Measurements from ENCODE around the gene ITGAV.

Gene ITGAV

GRCh38 chr2:186572705-186573104 lies 17.2 kb upstream of the ITGAV start:
- TF ChIP-seq SIN3A (IDR thresholded peaks at IDR 0.05; ENCODE audit: borderline replicate concordance, insufficient read depth, low read length) (no peak), REST (IDR thresholded peaks at IDR 0.05; ENCODE audit: insufficient read depth in 1 of 2, low read depth in 2 of 2, low read length in 2 of 2) (no peak), POLR2AphosphoS5 (IDR thresholded peaks at IDR 0.05; ENCODE audit: low read depth, low read length) (no peak), FOXP2 (optimal IDR thresholded peaks at IDR 0.05; ENCODE audit: borderline replicate concordance, extremely low read depth, extremely low read length, insufficient read depth) (no peak), TAF1 (IDR thresholded peaks at IDR 0.05; ENCODE audit: borderline replicate concordance, insufficient read depth, low read length) (no peak)

- TF ChIP-seq SIN3A (IDR thresholded peaks at IDR 0.05; ENCODE audit: borderline replicate concordance, insufficient read depth, low read length) (no peak), FOXP2 (optimal IDR thresholded peaks at IDR 0.05; ENCODE audit: borderline replicate concordance, extremely low read depth, extremely low read length, insufficient read depth) (no peak), POLR2AphosphoS5 (IDR thresholded peaks at IDR 0.05; ENCODE audit: low read depth, low read length) (no peak), REST (IDR thresholded peaks at IDR 0.05; ENCODE audit: insufficient read depth in 1 of 2, low read depth in 2 of 2, low read length in 2 of 2) (no peak), TAF1 (IDR thresholded peaks at IDR 0.05; ENCODE audit: borderline replicate concordance, insufficient read depth, low read length) (no peak)
Observed at GRCh38 chr2:186573531-186573930, 16.3 kb upstream of the ITGAV start.

- peak; percentile 76; the same call in 1 of the 2 replicates for TF ChIP-seq SIN3A (IDR thresholded peaks at IDR 0.05; ENCODE audit: borderline replicate concordance, insufficient read depth, low read length)
- TF ChIP-seq TAF1 (IDR thresholded peaks at IDR 0.05; ENCODE audit: borderline replicate concordance, insufficient read depth, low read length), result no peak
Observed at GRCh38 chr2:186575302-186575701, 14.6 kb upstream of the ITGAV start.

GRCh38 chr2:186575856-186576255 lies 14.0 kb upstream of the ITGAV start:
- TF ChIP-seq POLR2AphosphoS5 (IDR thresholded peaks at IDR 0.05; ENCODE audit: low read depth, low read length) (no peak), FOXP2 (optimal IDR thresholded peaks at IDR 0.05; ENCODE audit: borderline replicate concordance, extremely low read depth, extremely low read length, insufficient read depth) (no peak), REST (IDR thresholded peaks at IDR 0.05; ENCODE audit: insufficient read depth in 1 of 2, low read depth in 2 of 2, low read length in 2 of 2) (no peak), TAF1 (IDR thresholded peaks at IDR 0.05; ENCODE audit: borderline replicate concordance, insufficient read depth, low read length) (no peak), SIN3A (IDR thresholded peaks at IDR 0.05; ENCODE audit: borderline replicate concordance, insufficient read depth, low read length) (no peak)

GRCh38 chr2:186576614-186577013 lies 13.2 kb upstream of the ITGAV start:
- TF ChIP-seq SIN3A (IDR thresholded peaks at IDR 0.05; ENCODE audit: borderline replicate concordance, insufficient read depth, low read length) (no peak), FOXP2 (optimal IDR thresholded peaks at IDR 0.05; ENCODE audit: borderline replicate concordance, extremely low read depth, extremely low read length, insufficient read depth) (no peak), REST (IDR thresholded peaks at IDR 0.05; ENCODE audit: insufficient read depth in 1 of 2, low read depth in 2 of 2, low read length in 2 of 2) (no peak), TAF1 (IDR thresholded peaks at IDR 0.05; ENCODE audit: borderline replicate concordance, insufficient read depth, low read length) (no peak), POLR2AphosphoS5 (IDR thresholded peaks at IDR 0.05; ENCODE audit: low read depth, low read length) (no peak)

Data from PFSK-1 (cell line).